Islet of Langerhans (tissue), 1 donor: ENCODE data around the gene CERS2.

Experiments
- FAIRE-seq: peaks from one replicate; lab custom pipeline; 2011; peaks lifted over from hg19 to GRCh38; lab: Jason Lieb, UNC

The CERS2 gene

GRCh38 chr1:150997949-150998348 is 23.3 kb upstream of the CERS2 start:
- FAIRE-seq, result no peak

GRCh38 chr1:150997126-150997872 is 22.7 kb upstream of the CERS2 start:
- no peak for FAIRE-seq

GRCh38 chr1:150995896-150996295 is 21.3 kb upstream of the CERS2 start:
- no peak for FAIRE-seq

GRCh38 chr1:150995460-150995859 is 20.8 kb upstream of the CERS2 start:
- FAIRE-seq, result no peak

- no peak for FAIRE-seq
Measured at GRCh38 chr1:150994248-150994647, 19.6 kb upstream of the CERS2 start.

GRCh38 chr1:150992626-150993025 is 18.0 kb upstream of the CERS2 start:
- no peak for FAIRE-seq

GRCh38 chr1:150987924-150988323 is 13.3 kb upstream of the CERS2 start:
- no peak for FAIRE-seq

- FAIRE-seq, result no peak
Measured at GRCh38 chr1:150985179-150985825, 10.7 kb upstream of the CERS2 start.

GRCh38 chr1:150981805-150982712 is 7.4 kb upstream of the CERS2 start, which contains the start of gene ANXA9:
ANXA9 (plus strand) TSS chr1:150982292; CDS start chr1:150983106, 814 bp downstream.
- FAIRE-seq, result no peak

GRCh38 chr1:150981177-150981804 is 6.7 kb upstream of the CERS2 start:
- no peak for FAIRE-seq

- peak; percentile 69 for FAIRE-seq
Measured at GRCh38 chr1:150979092-150980056, 4.7 kb upstream of the CERS2 start.

- FAIRE-seq, result no peak
Measured at GRCh38 chr1:150976879-150977694, 2.5 kb upstream of the CERS2 start.

GRCh38 chr1:150976401-150976821 is 1.8 kb upstream of the CERS2 start:
- no peak for FAIRE-seq

GRCh38 chr1:150973836-150974579 is 627 bp downstream of the CERS2 start:
- no peak for FAIRE-seq

- FAIRE-seq, result no peak
Measured at GRCh38 chr1:150973258-150973835, 1.3 kb downstream of the CERS2 start.

GRCh38 chr1:150972417-150972940 is 2.2 kb downstream of the CERS2 start:
- FAIRE-seq, result no peak

GRCh38 chr1:150971583-150972416 is 2.8 kb downstream of the CERS2 start:
- no peak for FAIRE-seq
